ENCODE results near the gene TRAPPC3.

DNA sequence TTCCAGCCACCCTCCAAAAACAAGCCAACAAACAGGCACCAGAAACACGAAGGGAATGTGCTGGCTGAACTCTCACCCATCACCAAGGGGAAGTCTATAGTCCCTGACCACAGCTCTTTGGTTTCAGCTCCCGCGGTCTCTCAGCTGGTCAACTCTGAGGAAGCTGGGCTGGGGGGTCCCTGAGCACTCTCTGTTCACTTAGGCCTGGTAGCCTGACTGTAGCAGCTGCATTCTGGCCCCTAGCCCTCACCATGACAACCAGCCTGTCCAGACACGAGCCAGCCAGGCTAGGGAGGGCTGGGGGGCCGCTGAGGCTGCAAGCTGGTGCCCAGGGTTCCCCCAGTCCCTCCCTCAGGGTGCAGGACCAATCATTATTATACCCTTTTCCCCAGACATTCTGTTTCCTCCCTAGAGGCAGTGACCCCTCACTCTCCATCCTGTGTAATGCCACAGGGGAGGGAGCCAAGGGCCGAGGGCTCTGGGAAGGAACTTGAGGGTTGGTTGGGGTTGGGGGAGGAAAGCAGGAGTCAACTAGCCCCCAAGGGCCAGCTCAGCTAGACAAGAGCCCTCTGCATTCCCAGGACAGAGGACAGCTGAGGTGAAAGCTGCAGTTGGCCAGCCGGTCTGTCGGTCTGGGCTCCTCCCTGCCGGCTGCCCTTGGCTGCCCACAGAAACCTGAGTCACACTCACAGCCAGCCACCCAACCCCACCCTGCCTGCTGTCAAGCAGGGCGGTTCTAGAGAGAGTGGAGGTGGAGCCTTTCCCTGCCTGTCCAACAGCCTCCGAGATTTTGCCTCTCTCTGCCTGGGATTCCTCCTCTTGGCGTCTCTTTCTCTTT, 1.2 kb upstream of the TRAPPC3 start:
- TF ChIP-seq CTCF (IDR thresholded peaks at IDR 0.05; ENCODE audit: borderline replicate concordance, extremely low read depth, low read length, poor library complexity, severe bottlenecking) (no peak), EZH2 (IDR thresholded peaks at IDR 0.05; ENCODE audit: borderline replicate concordance, low read depth, low read length, severe bottlenecking) (no peak)
